ENCODE results near the gene SMURF1.
A peak's percentile ranks its signal among the peaks of the same experiment; 100 is the strongest.
"Not testable (repeated sequence)": the region's sequence is repeated elsewhere in the genome, so short reads cannot be mapped to it uniquely, and the experiment has no call there.

The SMURF1 gene

DNA sequence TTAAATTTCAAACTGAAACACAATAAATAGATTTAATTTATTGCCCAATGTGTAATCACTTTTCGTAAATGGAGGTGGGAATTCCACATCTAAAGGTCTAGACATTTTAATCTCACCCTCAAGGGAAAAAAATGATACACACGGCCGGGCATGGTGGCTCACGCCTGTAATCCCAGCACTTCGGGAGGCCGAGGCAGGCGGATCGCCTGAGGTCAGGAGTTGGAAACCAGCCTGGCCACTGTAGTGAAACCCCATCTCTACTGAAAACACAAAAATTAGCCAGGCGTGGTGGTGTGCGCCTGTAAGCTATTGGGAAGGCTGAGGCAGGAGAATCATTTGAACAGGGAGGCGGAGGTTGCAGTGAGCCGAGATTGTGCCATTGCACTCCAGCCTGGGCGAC is 42.4 kb downstream of the SMURF1 start:
- not testable (repeated sequence) for DNase-seq (ENCODE audit: low read depth, low spot score); H3K27ac ChIP-seq

DNA sequence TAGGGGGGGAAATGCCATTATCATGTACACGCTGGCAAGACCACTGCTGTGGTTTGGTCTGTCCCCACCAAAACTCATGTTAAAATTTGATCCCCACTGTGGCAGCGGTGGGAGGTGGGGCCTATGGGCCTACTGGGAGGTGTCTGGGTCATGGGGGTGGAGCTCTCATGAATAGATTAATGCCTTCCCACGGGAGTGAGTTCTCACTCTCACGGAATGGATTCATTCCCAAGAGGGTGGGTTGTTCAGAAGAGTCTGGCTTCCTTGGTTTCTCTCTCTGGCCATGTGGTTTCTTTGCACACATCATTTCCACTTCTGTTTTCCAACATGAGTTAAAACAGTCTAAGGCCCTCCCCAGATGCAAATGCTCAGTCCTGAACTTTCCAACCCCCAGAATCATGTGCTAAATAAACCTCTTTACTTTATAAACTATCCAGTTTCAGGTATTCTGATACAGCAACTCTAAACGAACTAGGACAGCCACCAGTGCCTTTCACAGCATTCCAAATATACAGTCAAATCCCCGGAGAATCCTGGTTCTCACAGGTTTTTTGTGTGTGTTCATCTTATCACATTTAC is 44.3 kb downstream of the SMURF1 start:
- peak overlapping the region; percentile 33 for H3K27ac ChIP-seq

DNA sequence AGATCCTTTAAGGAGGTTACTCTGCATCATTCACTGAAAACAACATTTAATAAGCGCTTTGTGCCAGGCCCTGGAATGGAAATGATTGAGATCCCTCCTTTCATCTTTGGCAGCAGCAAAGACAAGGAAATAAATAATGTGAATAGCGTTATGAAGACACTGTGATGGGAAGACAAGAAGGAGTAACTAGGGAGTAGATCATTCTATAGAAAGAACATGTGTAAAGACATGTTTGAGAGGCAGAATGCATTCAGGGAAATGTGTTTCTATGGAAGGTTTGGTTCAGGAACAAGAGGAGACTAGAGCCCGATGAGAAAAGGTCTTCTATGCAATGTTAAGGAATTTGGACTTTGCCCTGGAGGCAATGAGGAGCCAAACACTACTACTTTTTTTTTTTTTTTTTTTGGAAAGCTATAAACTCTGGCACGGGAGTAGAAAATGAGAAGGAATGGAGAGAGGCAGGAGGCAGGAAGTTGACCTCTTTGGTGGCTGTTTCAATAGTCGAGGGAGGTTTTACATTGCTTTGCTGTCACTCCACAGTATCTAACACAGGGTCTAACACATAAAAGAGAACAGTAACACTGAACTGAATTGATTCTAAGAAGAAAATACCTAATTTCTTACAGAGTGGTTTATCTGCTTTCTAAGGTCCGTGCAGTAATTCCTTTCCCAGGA is 44.9 kb downstream of the SMURF1 start:
- H3K27ac ChIP-seq = peak overlapping the region; percentile 33
- no peak for DNase-seq (ENCODE audit: low read depth, low spot score)

More for the DNA sequence above, 44.3 kb downstream of the SMURF1 start:
- DNase-seq (ENCODE audit: low read depth, low spot score) = no peak

GRCh38 chr7:99098286-99098823 is 45.6 kb downstream of the SMURF1 start:
- H3K27ac ChIP-seq = peak overlapping the region; percentile 33
- DNase-seq (ENCODE audit: low read depth, low spot score) = no peak

GRCh38 chr7:99097730-99098129 is 46.2 kb downstream of the SMURF1 start:
- no peak for DNase-seq (ENCODE audit: low read depth, low spot score)

GRCh38 chr7:99096124-99096887 is 47.6 kb downstream of the SMURF1 start:
- DNase-seq (ENCODE audit: low read depth, low spot score) = no peak
- peak overlapping the region; percentile 0 for H3K27ac ChIP-seq

More at GRCh38 chr7:99097730-99098129, 46.2 kb downstream of the SMURF1 start:
- no peak overlapping the region for H3K27ac ChIP-seq

GRCh38 chr7:99095698-99096097 is 48.2 kb downstream of the SMURF1 start:
- DNase-seq (ENCODE audit: low read depth, low spot score) = no peak
- peak overlapping the region; percentile 0 for H3K27ac ChIP-seq

GRCh38 chr7:99094401-99094800 is 49.5 kb downstream of the SMURF1 start:
- no peak overlapping the region for H3K27ac ChIP-seq
- DNase-seq (ENCODE audit: low read depth, low spot score) = no peak

DNA sequence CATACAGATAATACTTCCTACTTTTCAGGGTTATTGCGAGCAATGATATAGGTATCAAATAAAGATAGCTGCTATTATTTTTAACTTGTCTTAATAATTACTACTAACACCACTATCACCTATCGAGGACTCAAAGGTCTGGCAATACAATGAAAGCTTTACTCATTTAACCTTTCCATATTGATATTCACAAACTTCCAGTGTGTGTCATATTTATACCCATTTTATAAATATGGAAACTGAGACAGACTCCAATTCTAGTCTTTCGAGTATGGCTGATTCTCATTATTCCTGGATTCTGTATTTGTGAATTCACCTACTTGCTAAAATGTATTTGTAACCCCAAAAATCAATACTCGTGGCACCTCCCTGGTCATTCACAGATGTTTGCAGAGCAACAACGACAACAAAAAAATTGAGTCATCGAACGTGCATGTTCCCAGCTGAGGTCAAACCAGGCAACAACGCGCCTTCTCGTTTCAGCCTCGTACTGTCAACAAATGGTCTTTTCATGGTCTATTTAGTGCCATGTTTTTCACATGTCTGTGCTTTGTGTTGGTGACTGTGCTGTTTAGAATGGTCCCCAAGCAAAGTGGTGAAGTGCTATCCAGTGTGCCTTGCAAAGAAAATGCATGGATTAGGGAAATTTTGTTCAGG is 51.7 kb downstream of the SMURF1 start:
- no peak for DNase-seq (ENCODE audit: low read depth, low spot score)
- H3K27ac ChIP-seq = no peak overlapping the region

DNA sequence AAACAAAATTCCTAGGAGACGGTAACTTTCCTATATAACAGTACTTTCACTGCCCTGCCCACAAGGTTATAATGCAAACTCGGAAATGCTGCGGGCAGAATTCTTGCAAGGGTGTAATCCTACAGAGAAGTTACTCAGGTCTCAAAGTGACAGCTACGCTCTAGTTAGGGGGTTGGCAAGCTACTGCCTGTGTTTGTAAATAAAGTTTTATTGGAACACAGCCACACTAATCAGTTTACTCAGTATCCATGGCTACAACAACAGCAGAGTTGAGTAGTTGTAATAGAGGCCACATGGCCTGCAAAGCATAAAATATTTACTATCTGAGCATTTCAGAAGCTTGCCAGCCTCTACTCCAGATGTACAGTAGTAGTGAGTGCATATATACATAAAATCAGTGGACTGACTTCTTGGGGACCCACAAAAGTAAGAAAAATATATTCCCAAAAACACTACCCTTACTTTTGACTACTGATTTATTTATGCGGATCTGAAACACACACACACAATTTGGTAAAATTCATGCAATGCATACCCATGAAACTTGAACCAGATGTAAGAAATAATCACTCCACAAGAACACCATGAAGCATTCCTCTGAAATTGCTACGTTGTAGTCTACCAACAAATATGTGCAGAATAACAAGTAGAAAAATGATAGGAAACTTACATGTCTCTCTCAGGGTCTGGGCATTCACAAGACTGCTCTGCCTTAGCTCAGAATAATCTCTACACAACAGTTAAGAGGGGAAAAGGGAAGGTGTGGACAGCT is 53.0 kb downstream of the SMURF1 start:
- H3K27ac ChIP-seq = no peak overlapping the region
- no peak for DNase-seq (ENCODE audit: low read depth, low spot score)

DNA sequence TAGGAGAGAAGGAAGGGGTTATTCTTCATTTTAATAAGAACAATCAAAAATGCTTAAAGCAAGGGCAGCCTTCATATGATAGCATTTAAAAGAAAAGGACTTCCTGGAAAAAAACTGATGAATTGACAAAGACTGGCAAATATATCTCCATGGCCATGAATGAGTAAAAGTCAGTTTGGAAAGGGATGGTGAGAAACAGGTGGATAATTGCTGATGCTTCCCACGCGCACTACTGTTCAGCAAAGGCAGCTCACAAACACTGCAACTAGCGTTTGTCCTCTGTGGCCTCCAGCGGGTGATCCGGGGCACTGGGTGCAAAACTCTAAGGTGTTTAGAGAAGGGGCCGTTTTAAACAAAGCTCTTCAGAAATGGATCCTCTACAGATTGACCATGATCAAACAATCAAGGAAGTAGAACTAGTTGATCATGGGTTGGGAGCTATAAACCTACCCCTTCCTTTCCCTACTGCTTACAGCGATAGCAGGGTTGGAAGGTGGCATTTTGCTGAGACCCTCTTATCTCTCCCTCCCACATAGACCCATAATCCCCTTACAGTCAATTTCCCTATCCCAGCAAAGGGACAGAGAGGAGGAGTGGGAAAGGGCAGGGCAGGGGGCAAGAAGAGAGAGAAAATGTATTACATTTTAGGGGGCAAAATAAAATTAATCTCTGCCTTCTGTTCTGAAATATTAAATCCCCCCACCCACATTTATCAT is 53.8 kb downstream of the SMURF1 start:
- H3K27ac ChIP-seq = no peak overlapping the region
- DNase-seq (ENCODE audit: low read depth, low spot score) = no peak

DNA sequence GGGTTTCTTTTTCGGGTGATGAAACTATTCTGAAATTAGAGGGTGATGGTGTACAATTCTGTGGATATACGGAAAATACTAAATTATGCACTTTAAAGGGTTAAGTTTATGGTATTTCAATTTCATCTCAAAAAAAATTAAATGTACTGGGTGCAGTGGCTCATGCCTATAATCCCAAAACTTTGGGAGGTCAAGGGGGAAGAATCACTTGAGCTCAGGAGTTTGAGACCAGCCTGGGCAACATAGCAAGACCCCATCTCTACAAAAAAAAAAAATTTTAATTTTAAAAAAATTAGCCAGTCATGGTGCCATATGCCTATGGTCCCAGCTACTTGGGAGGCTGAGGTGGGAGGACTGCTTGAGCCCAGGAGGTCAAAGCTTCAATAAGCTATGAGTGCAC is 57.0 kb downstream of the SMURF1 start:
- no peak overlapping the region for H3K27ac ChIP-seq

GRCh38 chr7:99086532-99086931 is 57.4 kb downstream of the SMURF1 start:
- DNase-seq (ENCODE audit: low read depth, low spot score) = no peak
- no peak overlapping the region for H3K27ac ChIP-seq

More for the DNA sequence above, 57.0 kb downstream of the SMURF1 start:
- DNase-seq (ENCODE audit: low read depth, low spot score) = no peak

GRCh38 chr7:99083733-99084132 is 60.2 kb downstream of the SMURF1 start:
- DNase-seq (ENCODE audit: low read depth, low spot score) = no peak
- H3K27ac ChIP-seq = no peak overlapping the region

GRCh38 chr7:99083068-99083651 is 60.7 kb downstream of the SMURF1 start:
- H3K27ac ChIP-seq = no peak overlapping the region
- DNase-seq (ENCODE audit: low read depth, low spot score) = no peak

DNA sequence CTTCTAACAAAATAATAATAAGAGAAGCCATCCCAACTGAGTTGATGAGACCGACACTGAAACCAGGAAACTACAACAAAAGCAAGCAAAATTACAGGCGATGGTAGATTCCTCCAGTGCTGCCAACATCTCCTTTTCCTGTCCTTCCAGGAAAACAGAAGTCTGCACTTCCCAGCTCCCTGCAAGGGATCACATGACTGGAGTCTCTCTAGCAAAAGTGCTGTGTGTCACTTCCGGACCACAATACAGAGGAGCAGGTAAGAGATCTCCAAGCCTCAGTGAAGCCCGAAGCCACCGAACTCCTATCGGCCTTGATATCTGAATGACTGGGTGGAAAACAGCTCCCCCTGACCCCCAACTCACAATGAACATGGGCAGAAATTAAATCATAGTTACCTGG is 63.2 kb downstream of the SMURF1 start:
- no peak overlapping the region for H3K27ac ChIP-seq
- no peak for DNase-seq (ENCODE audit: low read depth, low spot score)

- peak overlapping the region; percentile 25 for H3K27ac ChIP-seq
Measured at GRCh38 chr7:99079104-99079503, 64.8 kb downstream of the SMURF1 start.

DNA sequence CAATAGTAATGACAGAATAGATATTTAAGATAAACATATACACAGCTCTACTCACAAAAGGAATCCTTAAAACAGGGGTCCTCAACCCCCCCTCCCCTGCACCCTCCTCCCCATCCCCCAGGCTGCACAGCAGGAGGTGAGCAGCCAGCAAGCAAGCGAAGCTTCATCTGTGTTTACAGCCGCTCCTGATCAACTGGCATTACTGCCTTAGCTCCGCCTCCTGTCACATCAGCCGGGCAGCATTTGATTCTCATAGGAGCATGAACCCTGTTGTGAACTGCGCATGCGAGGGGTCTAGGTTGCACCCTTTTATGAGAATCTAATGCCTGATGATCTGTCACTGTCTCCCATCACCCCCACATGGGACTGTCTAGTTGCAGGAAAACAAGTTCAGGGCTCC is 65.5 kb downstream of the SMURF1 start:
- no peak for DNase-seq (ENCODE audit: low read depth, low spot score)
- H3K27ac ChIP-seq = no peak overlapping the region

More at GRCh38 chr7:99079104-99079503, 64.8 kb downstream of the SMURF1 start:
- no peak for DNase-seq (ENCODE audit: low read depth, low spot score)

DNA sequence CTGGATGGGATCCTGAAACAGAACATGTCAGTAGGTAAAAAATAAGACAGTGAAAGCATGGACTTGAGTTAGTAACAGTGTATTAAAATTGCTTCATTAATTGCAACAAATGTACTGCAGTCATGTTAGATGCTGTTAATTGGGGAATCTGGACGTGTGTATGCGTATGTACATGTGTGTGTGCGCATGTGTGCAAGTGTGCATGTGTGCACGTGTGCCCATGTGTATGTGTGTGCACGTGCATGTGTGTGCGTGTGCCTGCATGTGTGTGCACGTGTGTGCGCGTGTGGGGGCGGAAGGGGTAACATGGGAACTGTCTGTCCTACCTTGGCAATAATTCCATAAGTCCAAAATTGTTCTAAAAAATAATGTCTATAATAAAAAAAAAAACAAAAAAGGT is 67.3 kb downstream of the SMURF1 start:
- H3K27ac ChIP-seq = no peak overlapping the region
- no peak for DNase-seq (ENCODE audit: low read depth, low spot score)

Measured in epithelial cell of prostate (primary cell).